HG02884 (cell line): Measurements from ENCODE around the gene SH2B3.
A peak's percentile ranks its signal among the peaks of the same experiment; 100 is the strongest.

ENCODE experiments used
- ATAC-seq: cut with Tn5 transposase; IDR thresholded peaks from one replicate; pipeline ENCODE4 v1.9.1; 2021; ENCODE audit warnings: mild to moderate bottlenecking, moderate library complexity; ENCODE audit not compliant: unreplicated experiment

The SH2B3 gene

DNA sequence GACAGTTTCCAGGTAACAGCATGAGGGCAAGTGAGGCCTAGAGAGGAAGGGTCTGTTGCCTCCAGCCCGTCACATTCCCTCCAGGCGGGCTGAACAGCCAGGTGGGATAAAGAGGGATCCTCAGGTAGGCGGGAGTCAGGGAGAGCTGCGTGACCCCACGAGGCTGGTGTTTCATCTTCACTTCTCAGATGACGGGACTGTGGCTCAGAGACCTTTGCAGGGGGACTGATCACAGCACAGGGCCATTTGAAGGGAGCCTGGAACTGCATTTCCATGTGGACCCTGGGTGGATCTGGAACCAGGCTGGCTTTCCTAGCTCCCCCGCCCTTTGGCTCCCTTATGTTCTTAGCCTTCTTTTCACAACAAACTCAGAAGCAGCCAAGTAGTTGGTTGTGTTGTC lies 37.4 kb downstream of the SH2B3 start:
- no peak for ATAC-seq

GRCh38 chr12:111443586-111443985 lies 37.9 kb downstream of the SH2B3 start:
- no peak for ATAC-seq

DNA sequence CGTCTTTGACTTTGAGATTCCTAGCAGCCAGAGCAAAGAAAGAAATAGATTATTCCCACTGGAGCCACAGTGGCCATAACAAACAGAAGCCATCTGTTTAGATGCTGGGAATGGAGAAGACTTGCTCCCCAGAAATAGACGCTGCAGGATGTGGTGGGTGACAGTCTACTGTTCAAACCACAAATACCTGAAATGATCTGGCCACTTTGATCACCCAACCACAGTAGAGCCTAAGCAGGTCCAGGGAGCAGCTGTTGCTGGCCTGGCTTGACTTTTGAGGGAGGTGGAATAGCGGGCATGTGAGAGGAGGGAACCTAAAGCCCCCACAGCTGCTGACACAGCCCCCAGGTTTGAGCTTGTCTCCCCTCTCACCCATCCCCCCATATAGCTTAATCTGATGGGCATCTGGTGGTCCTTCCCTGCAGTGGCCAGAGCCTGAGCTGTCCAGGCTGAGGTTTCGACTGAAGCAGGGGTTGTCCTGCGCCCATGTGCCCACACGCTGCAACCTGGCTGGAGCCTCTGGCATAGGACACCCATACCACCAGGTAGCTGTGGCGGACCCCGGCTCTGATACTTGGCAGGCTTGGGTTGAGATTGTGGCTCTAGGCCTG lies 38.7 kb downstream of the SH2B3 start:
- peak; percentile 38 for ATAC-seq

DNA sequence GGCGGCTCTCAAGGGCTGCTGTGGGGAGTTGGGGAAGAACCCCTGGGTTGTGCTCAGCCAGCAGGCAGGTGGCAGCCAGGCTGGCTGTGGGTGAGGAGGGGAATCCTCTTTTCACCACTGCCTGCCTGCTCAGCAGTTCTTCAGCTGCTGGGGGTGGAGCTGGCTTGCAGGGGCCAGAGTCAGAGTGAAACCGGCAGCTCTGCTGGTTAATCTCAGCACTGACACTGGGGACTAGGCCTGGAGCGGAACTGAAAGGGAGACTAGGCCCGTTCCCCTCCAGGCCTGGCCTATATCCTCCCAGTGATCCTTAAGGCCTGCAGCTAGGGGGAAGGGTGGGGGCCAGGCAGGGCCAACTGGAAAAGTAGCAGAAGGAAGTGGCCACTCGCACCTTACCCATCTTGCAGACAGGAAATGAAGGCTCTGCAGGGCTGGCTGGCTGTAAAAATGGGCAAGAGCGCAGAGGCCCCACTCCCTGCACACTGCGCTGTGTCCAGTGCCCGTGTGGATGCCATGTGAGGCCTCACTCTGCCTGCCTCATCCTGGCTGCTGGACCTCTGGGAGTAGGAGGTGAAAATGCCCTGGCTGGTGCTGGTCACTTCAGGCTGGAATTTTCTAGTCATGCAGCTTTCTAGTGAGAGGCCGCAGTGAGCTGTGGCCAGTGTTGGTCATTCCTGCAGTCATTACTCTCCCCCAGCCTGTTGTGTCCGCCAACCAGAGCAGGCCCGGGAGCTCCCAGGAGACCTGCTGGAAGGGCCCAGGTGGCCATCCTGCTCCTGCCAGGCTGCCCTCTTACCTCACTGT lies 39.4 kb downstream of the SH2B3 start:
- peak; percentile 86 for ATAC-seq

DNA sequence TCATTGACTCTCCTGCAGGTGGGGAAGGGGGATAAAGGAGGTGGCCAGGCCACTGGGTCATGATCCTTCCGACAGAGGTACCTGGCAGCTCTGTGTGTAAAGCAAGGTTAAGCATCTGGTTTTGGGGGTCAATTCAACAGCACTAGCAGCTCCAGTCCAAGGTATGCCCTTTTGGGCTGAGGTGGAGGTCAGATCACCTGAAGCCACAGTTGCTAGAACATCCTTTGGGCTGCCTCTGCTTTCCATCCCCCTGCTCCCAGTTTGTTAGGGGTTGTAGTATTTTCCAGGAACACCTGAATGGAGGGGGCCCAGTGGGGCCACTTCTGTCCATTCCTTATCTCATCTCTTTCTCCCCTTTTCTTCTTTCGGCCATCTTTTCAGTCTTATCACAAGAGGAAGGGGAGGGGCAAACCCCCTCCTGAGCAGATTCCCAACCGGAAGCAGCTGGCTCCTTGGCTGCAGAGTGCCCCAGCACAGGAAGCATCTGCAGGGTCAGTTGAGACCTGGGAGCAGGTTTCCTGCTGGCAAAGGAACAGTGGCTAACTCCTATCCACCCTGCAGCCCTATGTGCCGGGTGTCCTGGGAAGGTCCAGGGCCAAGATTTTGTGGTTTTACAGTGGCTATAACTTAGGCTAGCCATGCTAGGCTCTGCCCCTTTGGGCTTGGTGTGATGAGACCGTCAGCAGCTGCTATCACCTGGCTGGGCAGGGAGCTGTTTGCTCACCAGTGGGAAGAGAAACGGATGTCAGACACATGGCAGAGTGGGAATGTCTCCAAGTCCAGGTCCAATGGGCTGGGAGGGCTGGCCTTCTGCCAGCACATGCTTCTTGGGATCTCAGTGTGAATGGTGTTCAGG lies 40.2 kb downstream of the SH2B3 start:
- ATAC-seq = no peak

DNA sequence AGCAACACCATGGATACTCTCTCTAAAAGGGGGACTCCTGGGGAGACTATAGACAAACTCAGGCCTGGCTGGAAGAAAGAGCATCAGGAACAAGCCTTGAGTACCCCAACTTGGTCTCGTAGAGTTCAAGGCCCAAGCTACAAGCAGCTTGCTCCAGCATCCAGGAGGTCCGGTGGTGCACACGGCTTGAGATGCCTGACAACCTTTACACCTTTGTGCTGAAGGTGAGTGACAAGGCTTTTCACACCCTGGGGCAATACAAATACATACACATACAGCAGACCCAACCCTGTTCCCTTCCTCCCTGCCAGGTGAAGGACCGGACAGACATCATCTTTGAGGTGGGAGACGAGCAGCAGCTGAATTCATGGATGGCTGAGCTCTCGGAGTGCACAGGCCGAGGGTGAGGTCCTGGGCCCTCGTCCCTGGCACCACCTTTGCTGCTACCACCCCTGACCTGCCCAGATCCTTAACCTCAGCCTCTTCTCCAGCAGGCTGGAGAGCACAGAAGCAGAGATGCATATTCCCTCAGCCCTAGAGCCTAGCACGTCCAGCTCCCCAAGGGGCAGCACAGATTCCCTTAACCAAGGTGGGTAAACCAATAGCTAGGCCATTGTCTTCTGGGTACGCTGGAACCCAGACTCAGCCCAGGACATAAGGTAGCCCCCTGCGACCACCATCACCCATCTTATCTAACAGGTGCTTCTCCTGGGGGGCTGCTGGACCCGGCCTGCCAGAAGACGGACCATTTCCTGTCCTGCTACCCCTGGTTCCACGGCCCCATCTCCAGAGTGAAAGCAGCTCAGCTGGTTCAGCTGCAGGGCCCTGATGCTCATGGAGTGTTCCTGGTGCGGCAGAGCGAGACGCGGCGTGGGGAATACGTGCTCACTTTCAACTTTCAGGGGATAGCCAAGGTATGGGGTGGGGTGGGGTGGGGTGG lies 41.2 kb downstream of the SH2B3 start:
- ATAC-seq = no peak

DNA sequence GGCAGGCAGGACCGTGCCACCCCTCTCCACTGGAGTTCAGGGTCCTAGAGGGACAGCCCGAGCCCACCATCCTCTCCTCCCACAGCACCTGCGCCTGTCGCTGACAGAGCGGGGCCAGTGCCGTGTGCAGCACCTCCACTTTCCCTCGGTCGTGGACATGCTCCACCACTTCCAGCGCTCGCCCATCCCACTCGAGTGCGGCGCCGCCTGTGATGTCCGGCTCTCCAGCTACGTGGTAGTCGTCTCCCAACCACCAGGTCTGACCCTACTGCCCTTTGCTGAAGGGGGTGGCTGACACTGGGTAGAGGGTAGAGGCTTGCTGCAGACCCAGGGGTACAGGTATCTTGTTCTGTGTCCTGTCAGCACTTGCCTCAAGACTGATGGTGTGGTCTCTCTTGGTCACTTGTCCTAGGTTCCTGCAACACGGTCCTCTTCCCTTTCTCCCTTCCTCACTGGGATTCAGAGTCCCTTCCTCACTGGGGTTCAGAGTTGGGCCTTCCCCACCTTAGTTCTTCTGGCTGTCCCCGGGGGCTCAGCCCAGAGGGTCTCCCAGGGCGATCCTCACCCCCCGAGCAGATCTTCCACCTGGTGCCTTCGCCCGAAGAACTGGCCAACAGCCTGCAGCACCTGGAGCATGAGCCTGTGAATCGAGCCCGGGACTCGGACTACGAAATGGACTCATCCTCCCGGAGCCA lies 42.0 kb downstream of the SH2B3 start:
- ATAC-seq = no peak

- no peak for ATAC-seq
These were observed 42.6 kb downstream of the SH2B3 start for GRCh38 chr12:111448266-111448830.

DNA sequence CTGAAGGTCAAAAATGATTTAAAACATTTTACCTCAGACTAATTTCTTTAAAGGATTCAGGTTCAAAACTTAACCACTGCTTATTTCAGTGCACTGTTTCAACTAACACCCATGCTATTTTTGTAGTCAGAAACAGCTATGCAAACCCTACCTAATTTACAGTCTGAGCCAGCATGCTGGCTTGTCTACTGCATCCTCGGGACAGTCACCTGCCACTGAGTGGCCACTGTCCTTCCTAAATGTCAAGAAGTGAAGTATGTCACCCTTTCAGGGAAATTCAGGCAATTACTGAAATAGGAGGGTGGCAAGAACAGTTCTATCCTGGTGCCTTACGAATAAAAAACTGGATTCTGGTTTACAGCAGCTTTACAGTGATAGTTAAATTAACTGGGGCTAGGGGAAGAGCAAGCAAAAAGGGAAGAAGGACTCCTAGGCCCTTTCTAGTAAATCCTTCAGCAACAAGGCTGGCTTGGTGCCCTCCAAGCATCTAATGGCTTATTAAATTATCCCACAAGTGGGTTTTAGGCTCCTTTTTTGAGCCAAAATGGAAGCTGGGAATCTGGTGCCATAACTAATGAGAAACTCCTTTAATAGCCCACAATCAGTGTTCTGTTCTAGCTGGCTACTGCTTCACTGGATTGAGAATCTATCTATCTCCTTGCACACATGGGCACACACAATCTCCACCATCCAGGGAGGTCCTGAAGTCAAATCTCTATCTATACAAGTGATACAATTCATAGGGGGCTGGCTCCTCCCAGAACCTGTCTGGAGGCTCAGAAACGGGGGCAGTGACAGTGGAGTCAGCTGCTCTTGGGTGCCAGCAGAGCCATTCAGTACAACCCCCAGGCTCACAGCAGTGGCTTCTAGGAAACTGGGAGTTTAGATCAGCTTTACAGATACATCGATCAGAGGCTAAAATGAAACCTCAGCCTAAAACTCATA lies 43.4 kb downstream of the SH2B3 start:
- ATAC-seq = no peak

DNA sequence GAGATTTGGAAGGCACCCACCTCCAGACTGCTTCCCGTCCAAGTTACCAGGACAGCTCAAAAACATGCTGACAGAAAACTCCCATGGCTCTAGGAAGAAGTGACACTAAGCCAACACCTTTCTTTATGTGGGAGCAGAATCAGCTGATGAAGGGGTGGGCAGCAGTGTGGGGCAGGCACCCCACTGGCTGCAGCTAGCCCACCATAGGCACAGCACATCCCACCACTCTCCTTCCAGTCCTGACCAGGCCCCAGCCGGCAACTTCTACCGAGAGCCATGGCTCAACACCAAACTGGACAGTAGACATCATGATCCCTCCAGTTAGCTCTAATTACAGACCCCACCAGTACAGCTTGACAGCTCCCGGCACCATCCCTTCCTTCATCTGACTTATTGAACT lies 45.0 kb downstream of the SH2B3 start:
- ATAC-seq = no peak

- ATAC-seq = no peak
These were observed 45.5 kb downstream of the SH2B3 start for GRCh38 chr12:111451232-111451631.

- ATAC-seq = no peak
These were observed 46.0 kb downstream of the SH2B3 start for GRCh38 chr12:111451649-111452129.

GRCh38 chr12:111453071-111453989 lies 47.6 kb downstream of the SH2B3 start:
- ATAC-seq = no peak

DNA sequence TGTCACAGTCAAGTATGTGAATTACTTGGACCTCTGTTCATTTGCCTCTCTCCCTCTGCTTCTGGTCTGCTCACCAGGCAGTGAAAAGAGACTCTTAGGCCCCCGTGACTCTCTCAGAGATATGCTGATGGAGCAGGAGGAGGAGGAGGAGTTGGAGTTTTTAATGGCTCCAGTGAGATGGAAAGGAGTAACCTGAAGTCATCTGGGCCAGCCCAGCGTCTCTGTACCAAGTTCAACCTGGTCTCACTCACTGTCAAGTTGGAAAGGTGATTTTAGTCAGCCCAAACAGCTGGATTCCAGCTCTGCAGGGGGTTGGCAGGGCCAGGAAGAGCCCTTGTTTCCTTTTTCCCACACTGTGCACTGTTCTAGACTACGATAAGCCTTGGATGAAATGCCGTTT lies 48.6 kb downstream of the SH2B3 start:
- ATAC-seq = no peak

GRCh38 chr12:111454716-111455447 lies 49.2 kb downstream of the SH2B3 start:
- ATAC-seq = no peak

- ATAC-seq = no peak
These were observed 50.0 kb downstream of the SH2B3 start for GRCh38 chr12:111455448-111456320.
